ENCODE measurements around the gene SUPT5H. TPM values are rescaled to one million over a fixed set of nuclear protein-coding genes. Genes with fewer than 3 reads are reported as not detected.

The SUPT5H gene
- total and polyA plus RNA-seq, 2 of the 13 experiments (the other 11 are each of a cell fraction or from before 2014, with no cell fraction given): 48.2 to 51.7 TPM

- TF ChIP-seq AHDC1 (CRISPR knock-in tag; IDR thresholded peaks at IDR 0.05; ENCODE audit: borderline replicate concordance) (peak; percentile 68), NR2F1 (CRISPR knock-in tag; IDR thresholded peaks at IDR 0.05) (0 out of 4 replicates have a peak, but pooled peaks of 1 of the 2 experiments have one; percentile 8), KDM5A (IDR thresholded peaks at IDR 0.05; ENCODE audit: borderline replicate concordance, low read length) (no peak), ZNF552 (CRISPR knock-in tag; IDR thresholded peaks at IDR 0.05; ENCODE audit: borderline replicate concordance) (peak; percentile 93), ZNF644 (CRISPR knock-in tag; IDR thresholded peaks at IDR 0.05; ENCODE audit: low read depth) (no peak), ARNT (IDR thresholded peaks at IDR 0.05) (no peak), XBP1 (CRISPR knock-in tag; IDR thresholded peaks at IDR 0.05) (no peak), ZNF710 (CRISPR knock-in tag; IDR thresholded peaks at IDR 0.05; ENCODE audit: borderline replicate concordance) (peak; percentile 75; the same call in 1 of the 2 replicates), GPN1 (CRISPR knock-in tag; IDR thresholded peaks at IDR 0.05; ENCODE audit: borderline replicate concordance) (no peak), PHB2 (IDR thresholded peaks at IDR 0.05; ENCODE audit: partially characterized antibody) (no peak), THYN1 (CRISPR knock-in tag; IDR thresholded peaks at IDR 0.05; ENCODE audit: borderline replicate concordance, low read depth) (no peak), ZNF451 (CRISPR knock-in tag; IDR thresholded peaks at IDR 0.05) (peak; percentile 44; the same call in 1 of the 2 replicates)
- TF ChIP-seq, protein P1, sequence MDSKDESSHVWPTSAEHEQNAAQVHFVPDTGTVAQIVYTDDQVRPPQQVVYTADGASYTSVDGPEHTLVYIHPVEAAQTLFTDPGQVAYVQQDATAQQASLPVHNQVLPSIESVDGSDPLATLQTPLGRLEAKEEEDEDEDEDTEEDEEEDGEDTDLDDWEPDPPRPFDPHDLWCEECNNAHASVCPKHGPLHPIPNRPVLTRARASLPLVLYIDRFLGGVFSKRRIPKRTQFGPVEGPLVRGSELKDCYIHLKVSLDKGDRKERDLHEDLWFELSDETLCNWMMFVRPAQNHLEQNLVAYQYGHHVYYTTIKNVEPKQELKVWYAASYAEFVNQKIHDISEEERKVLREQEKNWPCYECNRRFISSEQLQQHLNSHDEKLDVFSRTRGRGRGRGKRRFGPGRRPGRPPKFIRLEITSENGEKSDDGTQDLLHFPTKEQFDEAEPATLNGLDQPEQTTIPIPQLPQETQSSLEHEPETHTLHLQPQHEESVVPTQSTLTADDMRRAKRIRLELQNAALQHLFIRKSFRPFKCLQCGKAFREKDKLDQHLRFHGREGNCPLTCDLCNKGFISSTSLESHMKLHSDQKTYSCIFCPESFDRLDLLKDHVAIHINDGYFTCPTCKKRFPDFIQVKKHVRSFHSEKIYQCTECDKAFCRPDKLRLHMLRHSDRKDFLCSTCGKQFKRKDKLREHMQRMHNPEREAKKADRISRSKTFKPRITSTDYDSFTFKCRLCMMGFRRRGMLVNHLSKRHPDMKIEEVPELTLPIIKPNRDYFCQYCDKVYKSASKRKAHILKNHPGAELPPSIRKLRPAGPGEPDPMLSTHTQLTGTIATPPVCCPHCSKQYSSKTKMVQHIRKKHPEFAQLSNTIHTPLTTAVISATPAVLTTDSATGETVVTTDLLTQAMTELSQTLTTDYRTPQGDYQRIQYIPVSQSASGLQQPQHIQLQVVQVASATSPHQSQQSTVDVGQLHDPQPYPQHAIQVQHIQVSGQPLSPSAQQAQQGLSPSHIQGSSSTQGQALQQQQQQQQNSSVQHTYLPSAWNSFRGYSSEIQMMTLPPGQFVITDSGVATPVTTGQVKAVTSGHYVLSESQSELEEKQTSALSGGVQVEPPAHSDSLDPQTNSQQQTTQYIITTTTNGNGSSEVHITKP (CRISPR knock-in tag; IDR thresholded peaks at IDR 0.05; ENCODE audit: low read depth): peak; percentile 62; the same call in 1 of the 2 replicates
- TF ChIP-seq, protein P2, sequence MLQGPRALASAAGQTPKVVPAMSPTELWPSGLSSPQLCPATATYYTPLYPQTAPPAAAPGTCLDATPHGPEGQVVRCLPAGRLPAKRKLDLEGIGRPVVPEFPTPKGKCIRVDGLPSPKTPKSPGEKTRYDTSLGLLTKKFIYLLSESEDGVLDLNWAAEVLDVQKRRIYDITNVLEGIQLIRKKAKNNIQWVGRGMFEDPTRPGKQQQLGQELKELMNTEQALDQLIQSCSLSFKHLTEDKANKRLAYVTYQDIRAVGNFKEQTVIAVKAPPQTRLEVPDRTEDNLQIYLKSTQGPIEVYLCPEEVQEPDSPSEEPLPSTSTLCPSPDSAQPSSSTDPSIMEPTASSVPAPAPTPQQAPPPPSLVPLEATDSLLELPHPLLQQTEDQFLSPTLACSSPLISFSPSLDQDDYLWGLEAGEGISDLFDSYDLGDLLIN (CRISPR knock-in tag; IDR thresholded peaks at IDR 0.05; ENCODE audit: borderline replicate concordance): no peak
Observed at GRCh38 chr19:39401549-39402345, 43.6 kb upstream of the SUPT5H start (continued).
